ENCODE results near the gene RNF128.

Gene RNF128

GRCh38 chrX:106706466-106706865 lies 20.0 kb upstream of the RNF128 start:
- CTCF ChIA-PET = interaction anchor here (0.5 to 1.7 kb wide), 2 partner anchors 15 to 1599 kb away, joined by 3 to 5 read pairs; no protein-coding TSS in a partner anchor
- no peak overlapping the region for H3K4me3 ChIP-seq (ENCODE audit: low read depth, low read length)
- no peaks in the 10 kb centered on the region; a peak in 1 of 3 replicates for H3K36me3 ChIP-seq (ENCODE audit: control insufficient read depth in 2 of 2, insufficient read depth in 1 of 2, low read length in 2 of 2)
- no peaks in the 10 kb centered on the region for H3K4me1 ChIP-seq (ENCODE audit: control insufficient read depth, insufficient read depth, low read length)
- POLR2A ChIA-PET = no interaction called here
- TF ChIP-seq KLF7 (tag by site-specific recombination; IDR thresholded peaks at IDR 0.05; ENCODE audit: borderline replicate concordance) (no peak), FEZF1 (tag by site-specific recombination; IDR thresholded peaks at IDR 0.05) (no peak), ZNF239 (tag by site-specific recombination; IDR thresholded peaks at IDR 0.05) (no peak), AEBP2 (tag by site-specific recombination; IDR thresholded peaks at IDR 0.05; ENCODE audit: borderline replicate concordance) (no peak)
- no peaks in the 10 kb centered on the region for H3K9me3 ChIP-seq (ENCODE audit: control insufficient read depth, insufficient read depth, low read depth, low read length)
- no peak overlapping the region for H3K27ac ChIP-seq (ENCODE audit: extremely low read depth, low read depth, low read length)

- Histone ChIP-seq H3K9me3 (ENCODE audit: control insufficient read depth, insufficient read depth, low read depth, low read length) (no peaks in the 10 kb centered on the region), H3K27ac (ENCODE audit: extremely low read depth, low read depth, low read length) (no peak overlapping the region), H3K36me3 (ENCODE audit: control insufficient read depth in 2 of 2, insufficient read depth in 1 of 2, low read length in 2 of 2) (no peaks in the 10 kb centered on the region; a peak in 1 of 3 replicates), H3K4me3 (ENCODE audit: low read depth, low read length) (no peak overlapping the region), H3K4me1 (ENCODE audit: control insufficient read depth, insufficient read depth, low read length) (no peaks in the 10 kb centered on the region)
- POLR2A ChIA-PET = interaction anchor here (1.0 kb wide), 1 partner anchor 19 kb away, joined by 3 read pairs; the partner anchor contains the start of gene RNF128
- CTCF ChIA-PET = interaction anchor here (0.6 kb wide), 1 partner anchor 28 kb away, joined by 3 read pairs; no protein-coding TSS in a partner anchor
- no peak for TF ChIP-seq ZNF664 (tag by site-specific recombination; IDR thresholded peaks at IDR 0.05)
- no peak for TF ChIP-seq ZNF239 (tag by site-specific recombination; IDR thresholded peaks at IDR 0.05)
- TF ChIP-seq, protein P1, sequence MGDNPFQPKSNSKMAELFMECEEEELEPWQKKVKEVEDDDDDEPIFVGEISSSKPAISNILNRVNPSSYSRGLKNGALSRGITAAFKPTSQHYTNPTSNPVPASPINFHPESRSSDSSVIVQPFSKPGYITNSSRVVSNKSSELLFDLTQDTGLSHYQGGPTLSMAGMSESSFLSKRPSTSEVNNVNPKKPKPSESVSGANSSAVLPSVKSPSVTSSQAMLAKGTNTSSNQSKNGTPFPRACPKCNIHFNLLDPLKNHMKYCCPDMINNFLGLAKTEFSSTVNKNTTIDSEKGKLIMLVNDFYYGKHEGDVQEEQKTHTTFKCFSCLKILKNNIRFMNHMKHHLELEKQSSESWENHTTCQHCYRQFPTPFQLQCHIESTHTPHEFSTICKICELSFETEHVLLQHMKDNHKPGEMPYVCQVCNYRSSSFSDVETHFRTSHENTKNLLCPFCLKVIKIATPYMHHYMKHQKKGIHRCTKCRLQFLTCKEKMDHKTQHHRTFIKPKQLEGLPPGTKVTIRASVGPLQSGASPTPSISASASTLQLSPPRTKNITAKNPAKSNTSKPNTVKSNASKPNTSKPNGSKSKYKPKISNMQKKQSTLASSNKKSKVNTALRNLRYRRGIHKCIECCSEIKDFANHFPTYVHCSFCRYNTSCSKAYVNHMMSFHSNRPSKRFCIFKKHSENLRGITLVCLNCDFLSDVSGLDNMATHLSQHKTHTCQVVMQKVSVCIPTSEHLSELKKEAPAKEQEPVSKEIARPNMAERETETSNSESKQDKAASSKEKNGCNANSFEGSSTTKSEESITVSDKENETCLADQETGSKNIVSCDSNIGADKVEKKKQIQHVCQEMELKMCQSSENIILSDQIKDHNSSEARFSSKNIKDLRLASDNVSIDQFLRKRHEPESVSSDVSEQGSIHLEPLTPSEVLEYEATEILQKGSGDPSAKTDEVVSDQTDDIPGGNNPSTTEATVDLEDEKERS (tag by site-specific recombination; IDR thresholded peaks at IDR 0.05) = no peak
- TF ChIP-seq ZNF521 (tag by site-specific recombination; IDR thresholded peaks at IDR 0.05) = no peak
- no peak for TF ChIP-seq ZNF138 (tag by site-specific recombination; IDR thresholded peaks at IDR 0.05; ENCODE audit: borderline replicate concordance)
- no peak for TF ChIP-seq ZNF19 (tag by site-specific recombination; IDR thresholded peaks at IDR 0.05; ENCODE audit: low read depth)
- TF ChIP-seq ZNF549 (tag by site-specific recombination; IDR thresholded peaks at IDR 0.05) = no peak
- TF ChIP-seq ZNF555 (tag by site-specific recombination; conservative IDR thresholded peaks at IDR 0.05) = no peak
- TF ChIP-seq ZNF157 (tag by site-specific recombination; IDR thresholded peaks at IDR 0.05) = no peak
These were observed 18.6 kb upstream of the RNF128 start for GRCh38 chrX:106707771-106708454.

- ChIA-PET POLR2A (no interaction called here), CTCF (no interaction called here)
- Histone ChIP-seq H3K27ac (ENCODE audit: extremely low read depth, low read depth, low read length) (no peak overlapping the region), H3K9me3 (ENCODE audit: control insufficient read depth, insufficient read depth, low read depth, low read length) (no peaks in the 10 kb centered on the region), H3K4me3 (ENCODE audit: low read depth, low read length) (no peak overlapping the region), H3K36me3 (ENCODE audit: control insufficient read depth in 2 of 2, insufficient read depth in 1 of 2, low read length in 2 of 2) (no peaks in the 10 kb centered on the region; a peak in 1 of 3 replicates), H3K4me1 (ENCODE audit: control insufficient read depth, insufficient read depth, low read length) (no peaks in the 10 kb centered on the region)
- TF ChIP-seq ZNF37A (tag by site-specific recombination; IDR thresholded peaks at IDR 0.05) (no peak), ZNF223 (tag by site-specific recombination; IDR thresholded peaks at IDR 0.05) (no peak), ZFP69B (tag by site-specific recombination; IDR thresholded peaks at IDR 0.05) (no peak), HIC1 (tag by site-specific recombination; IDR thresholded peaks at IDR 0.05) (no peak), ZNF121 (tag by site-specific recombination; IDR thresholded peaks at IDR 0.05) (no peak)
These were observed 15.7 kb upstream of the RNF128 start for GRCh38 chrX:106710771-106711170.

Data from HEK293 (cell line).